ENCODE results near the gene MRPL12.

MRPL12 gene

GRCh38 chr17:81693509-81694210, 9.5 kb upstream of the MRPL12 start:
- no peaks in the 10 kb centered on the region for H3K27me3 ChIP-seq (ENCODE audit: insufficient read depth, low read depth, severe bottlenecking)
- DNase-seq = no peak
- H3K36me3 ChIP-seq = peaks cover 99% of the 10 kb centered on the region
- no peaks in the 10 kb centered on the region for H3K9me3 ChIP-seq (ENCODE audit: severe bottlenecking)
- TF ChIP-seq CTCF (IDR thresholded peaks at IDR 0.05; ENCODE audit: low read depth, low read length) = peak; percentile 50
- no peak overlapping the region for H3K27ac ChIP-seq
- no peak overlapping the region for H3K4me3 ChIP-seq (ENCODE audit: low read depth, low read length)

GRCh38 chr17:81694810-81695209, 8.4 kb upstream of the MRPL12 start:
- Histone ChIP-seq H3K4me3 (ENCODE audit: low read depth, low read length) (no peak overlapping the region), H3K27ac (no peak overlapping the region), H3K36me3 (peaks cover 99% of the 10 kb centered on the region), H3K27me3 (ENCODE audit: insufficient read depth, low read depth, severe bottlenecking) (no peaks in the 10 kb centered on the region), H3K9me3 (ENCODE audit: severe bottlenecking) (no peaks in the 10 kb centered on the region)
- TF ChIP-seq CTCF (IDR thresholded peaks at IDR 0.05; ENCODE audit: low read depth, low read length) = no peak
- no peak for DNase-seq

GRCh38 chr17:81695211-81695610, 8.0 kb upstream of the MRPL12 start:
- no peak for DNase-seq
- no peaks in the 10 kb centered on the region for H3K27me3 ChIP-seq (ENCODE audit: insufficient read depth, low read depth, severe bottlenecking)
- no peaks in the 10 kb centered on the region for H3K9me3 ChIP-seq (ENCODE audit: severe bottlenecking)
- H3K27ac ChIP-seq = no peak overlapping the region
- H3K36me3 ChIP-seq = peaks cover 97% of the 10 kb centered on the region
- no peak overlapping the region for H3K4me3 ChIP-seq (ENCODE audit: low read depth, low read length)
- no peak for TF ChIP-seq CTCF (IDR thresholded peaks at IDR 0.05; ENCODE audit: low read depth, low read length)

- DNase-seq = no peak
- TF ChIP-seq CTCF (IDR thresholded peaks at IDR 0.05; ENCODE audit: low read depth, low read length) = no peak
- H3K27me3 ChIP-seq (ENCODE audit: insufficient read depth, low read depth, severe bottlenecking) = no peaks in the 10 kb centered on the region
- no peaks in the 10 kb centered on the region for H3K9me3 ChIP-seq (ENCODE audit: severe bottlenecking)
- no peak overlapping the region for H3K4me3 ChIP-seq (ENCODE audit: low read depth, low read length)
- H3K36me3 ChIP-seq = peaks cover 96% of the 10 kb centered on the region
- no peak overlapping the region for H3K27ac ChIP-seq
These were observed 7.4 kb upstream of the MRPL12 start for GRCh38 chr17:81695801-81696200.

GRCh38 chr17:81696218-81696941, 6.8 kb upstream of the MRPL12 start:
- Histone ChIP-seq H3K27me3 (ENCODE audit: insufficient read depth, low read depth, severe bottlenecking) (no peaks in the 10 kb centered on the region), H3K9me3 (ENCODE audit: severe bottlenecking) (no peaks in the 10 kb centered on the region), H3K27ac (no peak overlapping the region; the same call in 1 of the 2 replicates), H3K4me3 (ENCODE audit: low read depth, low read length) (no peak overlapping the region), H3K36me3 (peaks cover 96% of the 10 kb centered on the region)
- no peak for TF ChIP-seq CTCF (IDR thresholded peaks at IDR 0.05; ENCODE audit: low read depth, low read length)
- DNase-seq = no peak

Measured in WERI-Rb-1 (cell line).